ENCODE results near the gene JUP. TPM values are rescaled to one million over a fixed set of nuclear protein-coding genes. Genes with fewer than 3 reads are reported as not detected.
A peak's percentile ranks its signal among the peaks of the same experiment; 100 is the strongest.

JUP gene
- total and polyA plus RNA-seq, 2 of the 13 experiments (the other 11 are each of a cell fraction or from before 2014, with no cell fraction given) = 12.1 to 20.6 TPM

DNA sequence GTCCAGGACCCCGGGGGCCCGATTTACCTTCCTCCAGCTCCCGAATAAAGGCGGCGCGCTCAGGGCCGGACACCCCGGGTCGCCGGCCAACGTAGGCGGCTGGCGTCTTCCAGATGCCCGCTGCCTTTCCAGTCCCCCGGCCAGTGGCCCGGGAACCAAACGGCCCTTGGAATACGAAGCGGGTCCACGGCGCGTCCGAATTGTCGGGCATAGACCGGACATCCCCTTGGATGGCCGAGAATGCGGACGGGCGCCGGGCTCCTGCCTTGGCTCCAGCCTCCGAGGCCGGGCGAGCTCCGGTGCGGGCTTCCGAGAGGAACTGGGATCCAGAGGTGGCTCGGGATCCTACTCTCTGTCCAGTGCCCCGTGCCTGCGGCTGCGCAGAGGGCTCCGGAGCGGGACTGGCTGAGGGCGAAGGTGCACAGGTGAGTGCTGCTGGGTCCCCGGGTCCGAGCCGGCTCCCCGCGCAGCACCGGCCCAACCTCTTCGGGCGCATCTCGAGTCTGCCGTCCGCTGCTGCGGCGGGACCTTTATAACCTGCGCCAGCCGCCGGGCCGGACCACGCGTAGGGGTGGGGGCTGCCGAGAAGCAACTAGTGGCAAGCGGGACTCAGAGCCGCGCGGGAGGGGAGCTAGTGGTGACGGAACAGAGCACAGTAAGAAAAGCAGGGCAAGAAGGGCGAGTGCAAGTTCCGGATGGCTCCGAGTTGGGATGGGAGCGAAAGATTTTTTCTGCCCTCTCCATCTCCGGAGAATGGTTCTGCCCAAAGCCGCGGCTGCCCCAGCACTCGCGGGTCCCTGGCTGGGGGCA is 52.2 kb downstream of the JUP start, which contains the start of gene HAP1 (continued):
- TF ChIP-seq GABPB1 (CRISPR knock-in tag; IDR thresholded peaks at IDR 0.05) (peak; percentile 61), NR2F2 (IDR thresholded peaks at IDR 0.05; ENCODE audit: borderline replicate concordance, low read depth) (no peak), DBP (CRISPR knock-in tag; IDR thresholded peaks at IDR 0.05; ENCODE audit: not compliant biosample characterization) (no peak), TEF (CRISPR knock-in tag; IDR thresholded peaks at IDR 0.05) (no peak), CENPBD1 (CRISPR knock-in tag; IDR thresholded peaks at IDR 0.05; ENCODE audit: borderline replicate concordance, low read depth) (no peak), HMG20B (CRISPR knock-in tag; conservative IDR thresholded peaks at IDR 0.05) (no peak), ZFP41 (CRISPR knock-in tag; IDR thresholded peaks at IDR 0.05; ENCODE audit: borderline replicate concordance) (no peak), ZNF543 (CRISPR knock-in tag; IDR thresholded peaks at IDR 0.05) (peak; percentile 29; the same call in 1 of the 2 replicates), SOX5 (CRISPR knock-in tag; IDR thresholded peaks at IDR 0.05; ENCODE audit: borderline replicate concordance) (no peak), JARID2 (CRISPR knock-in tag; IDR thresholded peaks at IDR 0.05; ENCODE audit: insufficient replicate concordance) (no peak), ZNF639 (CRISPR knock-in tag; conservative IDR thresholded peaks at IDR 0.05) (0 out of 2 replicates have a peak, but pooled peaks have one; percentile 62), ZNF143 (CRISPR knock-in tag; IDR thresholded peaks at IDR 0.05) (peak; percentile 31; the same call in 1 of the 2 replicates), BORCS8-MEF2B (CRISPR knock-in tag; IDR thresholded peaks at IDR 0.05) (peak; percentile 57; the same call in 1 of the 2 replicates), NFE2L1 (CRISPR knock-in tag; IDR thresholded peaks at IDR 0.05; ENCODE audit: borderline replicate concordance) (no peak), RFX1 (IDR thresholded peaks at IDR 0.05) (no peak), TCF7L2 (IDR thresholded peaks at IDR 0.05; ENCODE audit: low read depth, low read length) (no peak), ZNF18 (CRISPR knock-in tag; IDR thresholded peaks at IDR 0.05; ENCODE audit: insufficient replicate concordance) (no peak), RBFOX2 (IDR thresholded peaks at IDR 0.05; ENCODE audit: low read depth, low read length) (peak; percentile 79), SRSF4 (IDR thresholded peaks at IDR 0.05; ENCODE audit: low read depth, low read length, poor library complexity, severe bottlenecking) (no peak), KLF15 (CRISPR knock-in tag; IDR thresholded peaks at IDR 0.05; ENCODE audit: borderline replicate concordance) (no peak), ZNF597 (CRISPR knock-in tag; IDR thresholded peaks at IDR 0.05) (peak; percentile 82)
